Liver (tissue), 3 donors: Measurements from ENCODE around the gene NPIPA1.
"Not testable (repeated sequence)": the region's sequence is repeated elsewhere in the genome, so short reads cannot be mapped to it uniquely, and the experiment has no call there.

Experiments used
- EGR1 ChIP-seq, 2 donors: IDR thresholded peaks; 2 replicates each; pipeline ENCODE4 v1.6.1; 2016 to 2018; ENCODE audit warnings: antibody characterized with exemption in 2 of 2, low read depth in 2 of 2
- FOXA1 ChIP-seq: IDR thresholded peaks from 2 replicates; pipeline ENCODE4 v1.6.1; 2016; ENCODE audit warnings: antibody characterized with exemption
- RAD21 ChIP-seq, 2 donors: IDR thresholded peaks; 2 replicates each; pipeline ENCODE4 v1.6.1; 2016; ENCODE audit warnings: antibody characterized with exemption in 2 of 2, mild to moderate bottlenecking in 2 of 2
- SP1 ChIP-seq: IDR thresholded peaks from 2 replicates; pipeline ENCODE4 v1.6.1; 2018; ENCODE audit warnings: antibody characterized with exemption, mild to moderate bottlenecking
- YY1 ChIP-seq: IDR thresholded peaks from 2 replicates; pipeline ENCODE4 v1.6.1; 2016; ENCODE audit warnings: antibody characterized with exemption, mild to moderate bottlenecking
- TF ChIP-seq, protein P1 (sequence below): fragments of 150-350 bp; IDR thresholded peaks from 2 replicates; pipeline ENCODE4 v1.5.1; 2017; ENCODE audit warnings: improper control_type of control experiment, low read depth, low read length; ENCODE audit not compliant: missing input control
- TF ChIP-seq, protein P2 (sequence below): IDR thresholded peaks from 2 replicates; pipeline ENCODE4 v1.6.1; 2016; ENCODE audit warnings: antibody characterized with exemption, mild to moderate bottlenecking
- TF ChIP-seq, protein P3 (sequence below): IDR thresholded peaks from 2 replicates; pipeline ENCODE4 v1.6.1; 2016; ENCODE audit warnings: antibody characterized with exemption
- donor health status: healthy.
- donor health status: healthy.

DNA sequence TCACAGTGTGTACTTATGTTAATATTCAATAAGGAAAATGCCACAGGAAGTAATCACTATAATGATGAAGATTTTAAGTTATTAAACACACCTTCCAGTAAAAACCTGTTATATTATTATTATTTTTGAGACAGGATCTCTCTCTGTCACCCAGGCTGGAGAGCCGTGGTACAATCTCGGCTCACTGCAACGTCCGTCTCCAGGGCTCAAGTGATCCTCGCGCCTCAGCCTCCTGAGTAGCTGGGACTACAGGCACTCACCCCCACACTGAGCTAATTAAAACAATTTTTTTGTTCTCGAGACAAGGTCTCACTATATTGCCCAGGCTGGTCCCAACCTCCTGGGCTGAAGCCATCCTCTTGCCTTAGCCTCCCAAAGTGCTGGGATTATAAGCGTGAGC lies 41.0 kb downstream of the NPIPA1 start:
- not testable (repeated sequence) for TF ChIP-seq RAD21 (IDR thresholded peaks at IDR 0.05); YY1; EGR1 (IDR thresholded peaks at IDR 0.05; ENCODE audit: low read depth in 2 of 2); FOXA1; SP1
- TF ChIP-seq, protein P1, sequence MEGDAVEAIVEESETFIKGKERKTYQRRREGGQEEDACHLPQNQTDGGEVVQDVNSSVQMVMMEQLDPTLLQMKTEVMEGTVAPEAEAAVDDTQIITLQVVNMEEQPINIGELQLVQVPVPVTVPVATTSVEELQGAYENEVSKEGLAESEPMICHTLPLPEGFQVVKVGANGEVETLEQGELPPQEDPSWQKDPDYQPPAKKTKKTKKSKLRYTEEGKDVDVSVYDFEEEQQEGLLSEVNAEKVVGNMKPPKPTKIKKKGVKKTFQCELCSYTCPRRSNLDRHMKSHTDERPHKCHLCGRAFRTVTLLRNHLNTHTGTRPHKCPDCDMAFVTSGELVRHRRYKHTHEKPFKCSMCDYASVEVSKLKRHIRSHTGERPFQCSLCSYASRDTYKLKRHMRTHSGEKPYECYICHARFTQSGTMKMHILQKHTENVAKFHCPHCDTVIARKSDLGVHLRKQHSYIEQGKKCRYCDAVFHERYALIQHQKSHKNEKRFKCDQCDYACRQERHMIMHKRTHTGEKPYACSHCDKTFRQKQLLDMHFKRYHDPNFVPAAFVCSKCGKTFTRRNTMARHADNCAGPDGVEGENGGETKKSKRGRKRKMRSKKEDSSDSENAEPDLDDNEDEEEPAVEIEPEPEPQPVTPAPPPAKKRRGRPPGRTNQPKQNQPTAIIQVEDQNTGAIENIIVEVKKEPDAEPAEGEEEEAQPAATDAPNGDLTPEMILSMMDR: not testable (repeated sequence)
- TF ChIP-seq, protein P2, sequence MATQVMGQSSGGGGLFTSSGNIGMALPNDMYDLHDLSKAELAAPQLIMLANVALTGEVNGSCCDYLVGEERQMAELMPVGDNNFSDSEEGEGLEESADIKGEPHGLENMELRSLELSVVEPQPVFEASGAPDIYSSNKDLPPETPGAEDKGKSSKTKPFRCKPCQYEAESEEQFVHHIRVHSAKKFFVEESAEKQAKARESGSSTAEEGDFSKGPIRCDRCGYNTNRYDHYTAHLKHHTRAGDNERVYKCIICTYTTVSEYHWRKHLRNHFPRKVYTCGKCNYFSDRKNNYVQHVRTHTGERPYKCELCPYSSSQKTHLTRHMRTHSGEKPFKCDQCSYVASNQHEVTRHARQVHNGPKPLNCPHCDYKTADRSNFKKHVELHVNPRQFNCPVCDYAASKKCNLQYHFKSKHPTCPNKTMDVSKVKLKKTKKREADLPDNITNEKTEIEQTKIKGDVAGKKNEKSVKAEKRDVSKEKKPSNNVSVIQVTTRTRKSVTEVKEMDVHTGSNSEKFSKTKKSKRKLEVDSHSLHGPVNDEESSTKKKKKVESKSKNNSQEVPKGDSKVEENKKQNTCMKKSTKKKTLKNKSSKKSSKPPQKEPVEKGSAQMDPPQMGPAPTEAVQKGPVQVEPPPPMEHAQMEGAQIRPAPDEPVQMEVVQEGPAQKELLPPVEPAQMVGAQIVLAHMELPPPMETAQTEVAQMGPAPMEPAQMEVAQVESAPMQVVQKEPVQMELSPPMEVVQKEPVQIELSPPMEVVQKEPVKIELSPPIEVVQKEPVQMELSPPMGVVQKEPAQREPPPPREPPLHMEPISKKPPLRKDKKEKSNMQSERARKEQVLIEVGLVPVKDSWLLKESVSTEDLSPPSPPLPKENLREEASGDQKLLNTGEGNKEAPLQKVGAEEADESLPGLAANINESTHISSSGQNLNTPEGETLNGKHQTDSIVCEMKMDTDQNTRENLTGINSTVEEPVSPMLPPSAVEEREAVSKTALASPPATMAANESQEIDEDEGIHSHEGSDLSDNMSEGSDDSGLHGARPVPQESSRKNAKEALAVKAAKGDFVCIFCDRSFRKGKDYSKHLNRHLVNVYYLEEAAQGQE: not testable (repeated sequence)
- TF ChIP-seq, protein P3, sequence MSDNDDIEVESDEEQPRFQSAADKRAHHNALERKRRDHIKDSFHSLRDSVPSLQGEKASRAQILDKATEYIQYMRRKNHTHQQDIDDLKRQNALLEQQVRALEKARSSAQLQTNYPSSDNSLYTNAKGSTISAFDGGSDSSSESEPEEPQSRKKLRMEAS: not testable (repeated sequence)
